GM18951 (cell line): ENCODE results near the gene CA4.
A peak's percentile ranks its signal among the peaks of the same experiment; 100 is the strongest.

ENCODE experiments used
- POLR2A ChIP-seq: IDR thresholded peaks from 4 replicates; pipeline ENCODE4 v1.6.1; 2011; ENCODE audit warnings: mild to moderate bottlenecking; ENCODE audit not compliant: insufficient read length, insufficient read depth; ENCODE audit errors: extremely low read depth
- in situ Hi-C: fragments of 300-500 bp; cut with MboI; formaldehyde crosslinking; loops from one replicate; pipeline ENCODE4 v1.12.0; 2022; ENCODE audit warnings: low sequenced_read_pairs, mixed read lengths, inconsistent platforms; ENCODE audit not compliant: unreplicated experiment

The CA4 gene

GRCh38 chr17:60127068-60128064 is 22.4 kb upstream of the CA4 start:
- TF ChIP-seq POLR2A: no peak
- in situ Hi-C loops: loop anchor here (25.0 kb wide), 2 partner anchors 285 to 510 kb away; partner anchors contain the start of gene CHCT1

DNA sequence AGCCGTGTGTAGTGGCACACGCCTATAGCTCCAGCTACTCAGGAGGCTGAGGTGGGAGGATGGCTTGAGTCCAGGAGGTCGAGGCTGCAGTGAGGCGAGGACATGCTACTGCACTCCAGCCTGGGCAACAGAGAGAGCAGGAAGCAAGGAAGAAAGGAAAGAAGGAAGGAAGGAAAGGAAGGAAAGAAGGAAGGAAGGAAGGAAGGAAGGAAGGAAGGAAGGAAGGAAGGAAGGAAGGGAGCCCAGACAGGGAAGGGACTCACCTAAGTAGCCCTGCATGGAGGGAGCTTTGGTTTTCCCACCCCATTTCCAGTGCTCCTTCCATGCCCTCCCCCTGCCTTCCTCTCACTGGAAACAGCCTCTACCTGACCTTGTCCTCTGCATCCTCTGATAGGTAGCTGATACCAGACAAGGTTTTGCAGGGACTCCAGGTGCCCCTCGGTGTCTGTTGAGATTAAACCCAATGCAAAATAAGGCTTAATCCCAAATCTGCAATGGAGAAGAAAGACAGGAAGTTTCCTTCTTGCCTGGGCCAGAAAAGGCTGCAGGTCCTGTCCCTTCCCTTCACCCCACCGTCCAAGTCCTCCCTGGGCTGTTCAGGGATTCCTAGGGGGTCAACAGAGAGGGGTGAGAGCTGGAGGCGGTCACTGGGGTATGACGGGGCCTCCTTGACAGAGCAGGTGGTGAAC is 21.5 kb upstream of the CA4 start:
- in situ Hi-C loops: loop anchor here (25.0 kb wide), 2 partner anchors 284 to 509 kb away; partner anchors contain the start of gene CHCT1
- no peak for TF ChIP-seq POLR2A

DNA sequence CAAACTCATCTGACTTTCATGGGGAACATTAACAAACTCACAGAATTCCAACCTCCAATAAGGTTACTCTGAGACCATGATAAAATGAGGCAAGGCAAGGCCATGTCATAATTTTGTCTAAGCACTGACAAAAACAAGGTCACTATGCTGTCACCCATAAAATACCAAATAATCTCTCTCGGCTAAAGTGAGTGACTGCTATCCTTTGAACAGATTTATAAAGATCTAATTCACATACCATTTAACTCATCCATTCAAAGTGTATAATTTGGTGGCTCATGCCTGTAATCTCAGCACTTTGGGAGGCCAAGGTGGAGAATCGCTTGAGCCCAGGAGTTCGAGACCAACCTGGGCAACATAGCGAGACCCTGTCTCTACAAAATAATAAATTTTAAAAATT is 20.6 kb upstream of the CA4 start:
- TF ChIP-seq POLR2A: no peak
- in situ Hi-C loops: loop anchor here (25.0 kb wide), 2 partner anchors 283 to 508 kb away; partner anchors contain the start of gene CHCT1

- TF ChIP-seq POLR2A: no peak
- in situ Hi-C loops: loop anchor here (25.0 kb wide), 2 partner anchors 282 to 507 kb away; partner anchors contain the start of gene CHCT1
Measured at GRCh38 chr17:60130466-60130865, 19.3 kb upstream of the CA4 start.

GRCh38 chr17:60134396-60135150 is 15.2 kb upstream of the CA4 start:
- no peak for TF ChIP-seq POLR2A
- in situ Hi-C loops: loop anchor here (25.0 kb wide), 2 partner anchors 278 to 503 kb away; partner anchors contain the start of gene CHCT1

DNA sequence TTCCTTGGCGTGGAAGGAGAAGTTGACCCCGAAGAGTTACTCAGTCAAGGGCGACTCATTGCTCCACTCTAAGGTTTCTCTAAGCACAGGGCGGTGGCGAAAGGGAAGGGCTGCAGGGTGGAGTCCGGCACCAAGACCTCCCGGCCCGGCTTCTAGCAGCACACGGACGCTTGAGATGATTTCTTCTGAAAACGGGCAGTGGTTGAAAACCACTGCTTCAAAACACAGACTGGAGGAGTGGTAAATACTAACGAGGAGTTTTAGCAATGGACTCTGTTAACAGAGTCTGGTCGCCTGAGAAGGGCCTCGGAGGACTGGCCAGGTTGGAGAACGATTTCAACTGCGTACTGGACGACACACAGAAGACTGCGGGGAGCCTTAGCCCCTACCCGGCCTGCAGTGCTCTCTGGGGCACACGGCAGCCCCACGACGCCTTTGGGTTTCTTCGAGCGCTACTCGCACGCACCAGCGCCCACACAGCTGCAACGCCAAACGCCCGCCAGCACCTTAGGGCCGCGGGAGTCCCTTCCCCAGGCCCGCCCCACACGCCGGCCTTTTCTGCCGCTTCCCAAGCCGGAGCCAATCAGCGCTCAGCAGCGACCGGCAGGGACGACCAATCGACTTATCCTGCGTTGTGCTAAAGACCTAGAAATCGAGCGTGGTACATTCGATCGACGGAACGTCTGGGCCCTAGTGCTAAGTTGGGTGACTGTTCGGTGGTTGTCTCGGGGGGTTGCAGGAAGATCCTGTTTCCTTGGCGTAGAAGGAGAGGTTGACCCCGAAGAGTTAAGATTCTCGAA is 14.4 kb upstream of the CA4 start:
- in situ Hi-C loops: loop anchor here (25.0 kb wide), 2 partner anchors 277 to 502 kb away; partner anchors contain the start of gene CHCT1
- TF ChIP-seq POLR2A: peak; percentile 66

GRCh38 chr17:60135951-60136666 is 13.7 kb upstream of the CA4 start:
- TF ChIP-seq POLR2A: no peak
- in situ Hi-C loops: loop anchor here (25.0 kb wide), 2 partner anchors 276 to 501 kb away; partner anchors contain the start of gene CHCT1

GRCh38 chr17:60137731-60138130 is 12.0 kb upstream of the CA4 start:
- TF ChIP-seq POLR2A: no peak

GRCh38 chr17:60138769-60139437 is 10.9 kb upstream of the CA4 start:
- in situ Hi-C loops: loop anchor here (25.0 kb wide), 2 partner anchors 273 to 498 kb away; partner anchors contain the start of gene CHCT1
- TF ChIP-seq POLR2A: no peak

More at GRCh38 chr17:60137731-60138130, 12.0 kb upstream of the CA4 start:
- in situ Hi-C loops: loop anchor here (25.0 kb wide), 2 partner anchors 275 to 500 kb away; partner anchors contain the start of gene CHCT1

- no peak for TF ChIP-seq POLR2A
- in situ Hi-C loops: loop anchor here (25.0 kb wide), 2 partner anchors 273 to 498 kb away; partner anchors contain the start of gene CHCT1
Measured at GRCh38 chr17:60139438-60140285, 10.1 kb upstream of the CA4 start.
